H1 (cell line): Measurements from ENCODE around the gene ID1.
"Not testable (repeated sequence)": the region's sequence is repeated elsewhere in the genome, so short reads cannot be mapped to it uniquely, and the experiment has no call there.

Experiments
- BRCA1 ChIP-seq: IDR thresholded peaks from 2 replicates; pipeline ENCODE4 v1.6.1; 2012; ENCODE audit warnings: low read depth, low read length, improper control_type of control experiment
- EP300 ChIP-seq, 2 experiments: IDR thresholded peaks; 1 replicate in 1 of 2; 2 replicates in 1 of 2; pipeline ENCODE4 v1.6.1; 2011 to 2012; ENCODE audit warnings: low read depth in 2 of 2, low read length in 2 of 2, mild to moderate bottlenecking in 2 of 2, borderline replicate concordance in 1 of 2, inconsistent platforms in 1 of 2, moderate library complexity in 1 of 2
- GABPA ChIP-seq: IDR thresholded peaks from 2 replicates; pipeline ENCODE4 v1.6.1; 2011; ENCODE audit warnings: mild to moderate bottlenecking, low read length, moderate library complexity, borderline replicate concordance; ENCODE audit not compliant: insufficient read depth
- POLR2A ChIP-seq, 2 experiments: IDR thresholded peaks; 1 replicate in 1 of 2; 2 replicates in 1 of 2; pipeline ENCODE4 v1.6.1; 2011; ENCODE audit warnings: low read depth in 2 of 2, low read length in 2 of 2, mild to moderate bottlenecking in 2 of 2; ENCODE audit errors: control extremely low read depth in 1 of 2
- TBP ChIP-seq: IDR thresholded peaks from 2 replicates; pipeline ENCODE4 v1.6.1; 2011; ENCODE audit warnings: low read depth, low read length, improper control_type of control experiment
- TF ChIP-seq, protein P1 (sequence below), 3 experiments: IDR thresholded peaks; 1 replicate in 2 of 3; 2 replicates in 1 of 3; pipeline versions ENCODE4 v1.5.1 to v1.6.1; 2011; ENCODE audit warnings: low read length in 3 of 3, mild to moderate bottlenecking in 3 of 3, inconsistent platforms in 2 of 3, low read depth in 1 of 3, moderate library complexity in 1 of 3; ENCODE audit not compliant: insufficient read depth in 1 of 3; ENCODE audit errors: control extremely low read depth in 1 of 3

DNA sequence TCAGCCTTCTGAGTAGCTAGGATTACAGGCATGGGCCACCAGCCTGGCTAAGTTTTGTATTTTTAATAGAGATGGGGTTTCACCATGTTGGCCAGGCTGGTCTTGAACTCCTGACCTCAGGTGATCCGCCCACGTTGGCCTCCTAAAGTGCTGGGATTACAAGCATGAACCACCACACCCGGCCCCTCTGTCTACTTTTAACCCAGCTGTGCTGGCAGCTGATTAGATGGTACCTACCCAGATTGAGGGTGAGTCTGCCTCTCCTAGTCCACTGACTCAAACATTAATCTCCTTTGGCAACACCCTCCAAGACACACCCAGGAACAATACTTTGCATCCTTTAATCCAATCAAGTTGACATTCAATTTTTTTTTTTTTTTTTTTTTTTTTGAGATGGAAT is 43.0 kb downstream of the ID1 start:
- not testable (repeated sequence) for TF ChIP-seq BRCA1; TBP; POLR2A (IDR thresholded peaks at IDR 0.05; ENCODE audit: control extremely low read depth in 1 of 2, low read depth in 2 of 2, low read length in 2 of 2); EP300 (IDR thresholded peaks at IDR 0.05; ENCODE audit: borderline replicate concordance in 1 of 2, low read depth in 2 of 2, low read length in 2 of 2); GABPA
- TF ChIP-seq, protein P1, sequence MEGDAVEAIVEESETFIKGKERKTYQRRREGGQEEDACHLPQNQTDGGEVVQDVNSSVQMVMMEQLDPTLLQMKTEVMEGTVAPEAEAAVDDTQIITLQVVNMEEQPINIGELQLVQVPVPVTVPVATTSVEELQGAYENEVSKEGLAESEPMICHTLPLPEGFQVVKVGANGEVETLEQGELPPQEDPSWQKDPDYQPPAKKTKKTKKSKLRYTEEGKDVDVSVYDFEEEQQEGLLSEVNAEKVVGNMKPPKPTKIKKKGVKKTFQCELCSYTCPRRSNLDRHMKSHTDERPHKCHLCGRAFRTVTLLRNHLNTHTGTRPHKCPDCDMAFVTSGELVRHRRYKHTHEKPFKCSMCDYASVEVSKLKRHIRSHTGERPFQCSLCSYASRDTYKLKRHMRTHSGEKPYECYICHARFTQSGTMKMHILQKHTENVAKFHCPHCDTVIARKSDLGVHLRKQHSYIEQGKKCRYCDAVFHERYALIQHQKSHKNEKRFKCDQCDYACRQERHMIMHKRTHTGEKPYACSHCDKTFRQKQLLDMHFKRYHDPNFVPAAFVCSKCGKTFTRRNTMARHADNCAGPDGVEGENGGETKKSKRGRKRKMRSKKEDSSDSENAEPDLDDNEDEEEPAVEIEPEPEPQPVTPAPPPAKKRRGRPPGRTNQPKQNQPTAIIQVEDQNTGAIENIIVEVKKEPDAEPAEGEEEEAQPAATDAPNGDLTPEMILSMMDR (IDR thresholded peaks at IDR 0.05; ENCODE audit: control extremely low read depth in 1 of 3, insufficient read depth in 1 of 3, low read depth in 1 of 3, low read length in 3 of 3), result not testable (repeated sequence)
